HCT116 (cell line): Measurements from ENCODE around the gene DEPDC4. TPM values are rescaled to one million over a fixed set of nuclear protein-coding genes. Genes with fewer than 3 reads are reported as not detected.

Experiments
- ATAC-seq: fragments of 200-7000 bp; cut with Tn5 transposase; 2 replicates; pipeline ENCODE4 v1.9.1; 2020; ENCODE audit warnings: mild to moderate bottlenecking, moderate library complexity
- BruUV-seq: library from RNA; stranded (reverse); fragments of 400-500 nt; replicated peaks from 2 replicates; lab custom pipeline; 2021; lab: Mats Ljungman, UMichigan
- CTCF ChIA-PET: fragments of 300-600 bp; sonication (Branson Sonifier 250); formaldehyde crosslinking; loops from one replicate; lab custom pipeline; 2021; ENCODE audit warnings: antibody characterized with exemption; lab: Charles Lee
- POLR2A ChIA-PET: fragments of 300-600, 350-600 bp; sonication (Branson Sonifier 250); formaldehyde crosslinking; loops from one replicate; lab custom pipeline; 2021; ENCODE audit warnings: antibody characterized with exemption; lab: Charles Lee
- RAD21 ChIA-PET, 2 experiments: fragments of 300-600 bp; sonication (Branson Sonifier 250); formaldehyde crosslinking; loops; one replicate each; lab custom pipeline; 2023; ENCODE audit warnings: low total read pairs in 2 of 2; ENCODE audit not compliant: uncharacterized antibody in 2 of 2, unreplicated experiment in 2 of 2, low non-redundant PET in 1 of 2; lab: Charles Lee
- DNase-seq: peaks from one replicate; pipeline ENCODE4 v3.0.0-alpha.2; 2010; ENCODE audit warnings: low read depth, low spot score
- H2AFZ ChIP-seq: fragments of 200-600 bp; shearing (Covaris generic), sonication (generic); 2 replicates; pipeline ENCODE4 v1.6.1; 2017; ENCODE audit warnings: low read depth, mixed run types, mixed read lengths, antibody characterized with exemption, low read length; ENCODE audit not compliant: poor library complexity, severe bottlenecking
- H3K27ac ChIP-seq: 2 replicates; pipeline ENCODE4 v1.5.1; 2012; ENCODE audit warnings: low read depth, low read length
- H3K27me3 ChIP-seq: fragments of 200-600 bp; sonication (generic); 2 replicates; pipeline ENCODE4 v1.6.1; 2016; ENCODE audit warnings: mixed run types, low read length, mixed read lengths; ENCODE audit not compliant: insufficient read depth
- H3K36me3 ChIP-seq, 2 experiments: fragments of 200-500 bp in 1 of 2; fragments of 200-600 bp in 1 of 2; sonication (Bioruptor generic) in 1 of 2; sonication (generic) in 1 of 2; 2 replicates each; pipeline versions ENCODE4 v1.5.1 to v1.6.1; 2014 to 2016; ENCODE audit warnings: low read length in 2 of 2, inconsistent platforms in 1 of 2, mixed read lengths in 1 of 2, mixed run types in 1 of 2; ENCODE audit not compliant: insufficient read depth in 2 of 2, control insufficient read depth in 1 of 2
- H3K4me1 ChIP-seq, 2 experiments: fragments of 200-600 bp in 1 of 2; sonication (generic) in 1 of 2; 2 replicates each; pipeline versions ENCODE4 v1.5.1 to v1.6.1; 2012 to 2017; ENCODE audit warnings: low read length in 2 of 2, inconsistent platforms in 1 of 2, mild to moderate bottlenecking in 1 of 2, mixed read lengths in 1 of 2, mixed run types in 1 of 2, moderate library complexity in 1 of 2; ENCODE audit not compliant: insufficient read depth in 2 of 2, control insufficient read depth in 1 of 2
- H3K4me2 ChIP-seq: fragments of 200-600 bp; sonication (generic); 2 replicates; pipeline ENCODE4 v1.6.1; 2017; ENCODE audit warnings: mixed run types, low read length, mixed read lengths
- H3K4me3 ChIP-seq, 2 experiments: fragments of 200-600 bp in 1 of 2; sonication (generic) in 1 of 2; replicated peaks in 1 of 2; 2 replicates each; pipeline ENCODE4 v1.5.1; 2011 to 2016; ENCODE audit warnings: low read length in 2 of 2, control low read depth in 1 of 2, low read depth in 1 of 2, mild to moderate bottlenecking in 1 of 2, mixed read lengths in 1 of 2, mixed run types in 1 of 2
- H3K79me2 ChIP-seq: fragments of 200-600 bp; sonication (generic); 2 replicates; pipeline ENCODE4 v1.6.1; 2017; ENCODE audit warnings: mild to moderate bottlenecking, mixed run types, low read length, moderate library complexity, mixed read lengths; ENCODE audit not compliant: insufficient read depth
- H3K9ac ChIP-seq: fragments of 200-600 bp; sonication (generic); 2 replicates; pipeline ENCODE4 v1.6.1; 2016; ENCODE audit warnings: low read length, mixed read lengths
- H3K9me2 ChIP-seq: fragments of 200-600 bp; sonication (generic), shearing (Covaris generic); 2 replicates; pipeline ENCODE4 v1.6.1; 2017; ENCODE audit warnings: mixed run types, mild to moderate bottlenecking, moderate library complexity; ENCODE audit not compliant: insufficient read depth
- H3K9me3 ChIP-seq, 2 experiments: fragments of 200-500 bp in 1 of 2; fragments of 200-600 bp in 1 of 2; sonication (Bioruptor generic) in 1 of 2; sonication (generic) in 1 of 2; 2 replicates each; pipeline ENCODE4 v1.6.1; 2014 to 2017; ENCODE audit warnings: low read length in 2 of 2, mixed read lengths in 2 of 2, inconsistent platforms in 1 of 2, low read depth in 1 of 2, mild to moderate bottlenecking in 1 of 2, mixed run types in 1 of 2, moderate library complexity in 1 of 2; ENCODE audit not compliant: control insufficient read depth in 1 of 2, insufficient read depth in 1 of 2
- H4K20me1 ChIP-seq: fragments of 200-600 bp; sonication (generic), shearing (Covaris generic); 2 replicates; pipeline ENCODE4 v1.6.1; 2017; ENCODE audit warnings: mixed run types, mild to moderate bottlenecking, moderate library complexity; ENCODE audit not compliant: insufficient read depth
- CBX3 ChIP-seq: IDR thresholded peaks from 2 replicates; pipeline ENCODE4 v1.6.1; 2012; ENCODE audit warnings: low read depth
- ELF1 ChIP-seq: IDR thresholded peaks from 2 replicates; pipeline ENCODE4 v1.6.1; 2012; ENCODE audit warnings: low read depth, borderline replicate concordance
- EZH2 ChIP-seq: fragments of 200-600 bp; sonication (generic); IDR thresholded peaks from 2 replicates; pipeline ENCODE4 v1.6.1; 2017; ENCODE audit warnings: antibody characterized with exemption, mixed run types
- EZH2phosphoT487 ChIP-seq: fragments of 200-600 bp; IDR thresholded peaks from 2 replicates; pipeline ENCODE4 v1.6.1; 2018; ENCODE audit warnings: antibody characterized with exemption, borderline replicate concordance
- FOSL1 ChIP-seq: IDR thresholded peaks from 2 replicates; pipeline ENCODE4 v1.6.1; 2012; ENCODE audit warnings: low read depth
- JUND ChIP-seq: IDR thresholded peaks from 2 replicates; pipeline ENCODE4 v1.6.1; 2012
- POLR2A ChIP-seq: IDR thresholded peaks from 2 replicates; pipeline ENCODE4 v1.7.0; 2011; ENCODE audit warnings: borderline replicate concordance; ENCODE audit not compliant: insufficient read depth, insufficient read length; ENCODE audit errors: extremely low read depth
- POLR2AphosphoS5 ChIP-seq: IDR thresholded peaks from 2 replicates; pipeline ENCODE4 v1.6.1; 2011; ENCODE audit warnings: mild to moderate bottlenecking, low read depth, low read length, moderate library complexity
- RAD21 ChIP-seq: IDR thresholded peaks from 2 replicates; pipeline ENCODE4 v1.6.1; 2012; ENCODE audit warnings: low read depth, mild to moderate bottlenecking
- SIN3A ChIP-seq: IDR thresholded peaks from 2 replicates; pipeline ENCODE4 v1.6.1; 2012; ENCODE audit warnings: low read depth
- SP1 ChIP-seq: IDR thresholded peaks from 2 replicates; pipeline ENCODE4 v1.6.1; 2012; ENCODE audit warnings: low read depth
- SRF ChIP-seq: IDR thresholded peaks from 2 replicates; pipeline ENCODE4 v1.6.1; 2012; ENCODE audit warnings: low read depth
- TCF7L2 ChIP-seq: IDR thresholded peaks from 2 replicates; pipeline ENCODE4 v1.7.0; 2011; ENCODE audit warnings: borderline replicate concordance, inconsistent platforms; ENCODE audit not compliant: insufficient read depth, insufficient read length; ENCODE audit errors: extremely low read depth
- YY1 ChIP-seq: IDR thresholded peaks from 2 replicates; pipeline ENCODE4 v1.6.1; 2011; ENCODE audit warnings: low read length, low read depth, moderate library complexity, mild to moderate bottlenecking; ENCODE audit not compliant: insufficient replicate concordance; ENCODE audit errors: extremely low read depth
- ZFX ChIP-seq: fragments of 450-650 bp; IDR thresholded peaks from 2 replicates; pipeline ENCODE4 v1.6.1; 2017
- ZNF274 ChIP-seq: fragments of 200-500 bp; sonication (Bioruptor generic); IDR thresholded peaks from 2 replicates; pipeline ENCODE4 v1.6.1; 2014; ENCODE audit warnings: mild to moderate bottlenecking, low read depth, low read length, inconsistent platforms
- intact Hi-C: fragments of 100-400 bp; cut with micrococcal nuclease; formaldehyde crosslinking; loops from 2 replicates; pipeline ENCODE4 v1.10.0; 2022
- total RNA-seq: library from RNA; stranded (reverse); gene quantifications from one replicate; pipeline ENCODE4 v1.2.1, GENCODE V29; 2021; ENCODE audit not compliant: unreplicated experiment
- TF ChIP-seq, protein P1 (sequence below): IDR thresholded peaks from 2 replicates; pipeline ENCODE4 v1.6.1; 2012
- TF ChIP-seq, protein P2 (sequence below), 3 experiments: fragments of 200-600 bp in 1 of 3; sonication (generic) in 1 of 3; IDR thresholded peaks in 2 of 3; conservative IDR thresholded peaks in 1 of 3; 2 replicates each; pipeline ENCODE4 v1.5.1; 2012 to 2017; ENCODE audit warnings: low read depth in 2 of 3, low read length in 2 of 3, antibody characterized with exemption in 1 of 3, borderline replicate concordance in 1 of 3, control low read depth in 1 of 3, mild to moderate bottlenecking in 1 of 3, mixed read lengths in 1 of 3, mixed run types in 1 of 3, moderate library complexity in 1 of 3; ENCODE audit not compliant: insufficient read depth in 1 of 3
- TF ChIP-seq, protein P3 (sequence below): IDR thresholded peaks from 2 replicates; pipeline ENCODE4 v1.6.1; 2012
- TF ChIP-seq, protein P4 (sequence below): IDR thresholded peaks from 2 replicates; pipeline ENCODE4 v1.6.1; 2011; ENCODE audit warnings: mild to moderate bottlenecking, low read length, moderate library complexity; ENCODE audit not compliant: insufficient replicate concordance; ENCODE audit errors: extremely low read depth

Gene DEPDC4
- total RNA-seq, 1 experiment from 2014 or later, result 3.4 TPM

DNA sequence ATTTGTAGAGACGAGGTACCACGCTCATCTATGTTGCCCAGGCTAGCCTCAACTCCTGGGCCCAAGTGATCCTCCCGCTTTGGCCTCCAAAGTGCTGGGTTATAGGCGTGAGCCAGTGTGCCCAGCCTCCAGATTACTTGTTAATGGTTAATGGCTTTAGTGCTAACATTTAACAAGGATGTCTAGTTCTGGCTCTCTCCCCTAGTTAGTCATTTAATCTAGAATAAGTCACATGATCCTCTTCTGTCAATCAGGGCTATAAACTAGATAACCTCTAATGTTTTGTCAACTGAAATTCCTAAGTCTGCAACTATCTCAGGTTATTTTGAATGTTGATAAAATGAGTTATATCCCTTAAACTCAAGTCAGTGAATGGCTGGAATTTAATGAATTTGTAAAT, 50.5 kb downstream of the DEPDC4 start:
- Histone ChIP-seq H3K27me3 (no peaks in the 10 kb centered on the region), H3K9ac (no peak overlapping the region), H4K20me1 (no peaks in the 10 kb centered on the region), H3K27ac (no peak overlapping the region), H3K4me2 (no peak overlapping the region), H2AFZ (no peak overlapping the region), H3K9me2 (no peaks in the 10 kb centered on the region), H3K9me3 (no peaks in the 10 kb centered on the region), H3K4me1 (no peaks in the 10 kb centered on the region)
- DNase-seq (no peak), ATAC-seq (no peak)
- CTCF ChIA-PET, result no interaction called here
- POLR2A ChIA-PET, result no interaction called here
- TF ChIP-seq EZH2 (no peak), ELF1 (no peak), JUND (no peak), SIN3A (no peak), POLR2A (no peak), POLR2AphosphoS5 (no peak), ZNF274 (no peak), TCF7L2 (no peak), EZH2phosphoT487 (no peak), FOSL1 (no peak), ZFX (no peak), RAD21 (no peak), SRF (no peak), YY1 (no peak), CBX3 (no peak), SP1 (no peak)
- TF ChIP-seq, protein P1, sequence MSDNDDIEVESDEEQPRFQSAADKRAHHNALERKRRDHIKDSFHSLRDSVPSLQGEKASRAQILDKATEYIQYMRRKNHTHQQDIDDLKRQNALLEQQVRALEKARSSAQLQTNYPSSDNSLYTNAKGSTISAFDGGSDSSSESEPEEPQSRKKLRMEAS, result no peak
- TF ChIP-seq, protein P2, sequence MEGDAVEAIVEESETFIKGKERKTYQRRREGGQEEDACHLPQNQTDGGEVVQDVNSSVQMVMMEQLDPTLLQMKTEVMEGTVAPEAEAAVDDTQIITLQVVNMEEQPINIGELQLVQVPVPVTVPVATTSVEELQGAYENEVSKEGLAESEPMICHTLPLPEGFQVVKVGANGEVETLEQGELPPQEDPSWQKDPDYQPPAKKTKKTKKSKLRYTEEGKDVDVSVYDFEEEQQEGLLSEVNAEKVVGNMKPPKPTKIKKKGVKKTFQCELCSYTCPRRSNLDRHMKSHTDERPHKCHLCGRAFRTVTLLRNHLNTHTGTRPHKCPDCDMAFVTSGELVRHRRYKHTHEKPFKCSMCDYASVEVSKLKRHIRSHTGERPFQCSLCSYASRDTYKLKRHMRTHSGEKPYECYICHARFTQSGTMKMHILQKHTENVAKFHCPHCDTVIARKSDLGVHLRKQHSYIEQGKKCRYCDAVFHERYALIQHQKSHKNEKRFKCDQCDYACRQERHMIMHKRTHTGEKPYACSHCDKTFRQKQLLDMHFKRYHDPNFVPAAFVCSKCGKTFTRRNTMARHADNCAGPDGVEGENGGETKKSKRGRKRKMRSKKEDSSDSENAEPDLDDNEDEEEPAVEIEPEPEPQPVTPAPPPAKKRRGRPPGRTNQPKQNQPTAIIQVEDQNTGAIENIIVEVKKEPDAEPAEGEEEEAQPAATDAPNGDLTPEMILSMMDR (IDR thresholded peaks at IDR 0.05 in 2 of 3, conservative IDR thresholded peaks at IDR 0.05 in 1 of 3; ENCODE audit: borderline replicate concordance in 1 of 3, insufficient read depth in 1 of 3, low read depth in 2 of 3, low read length in 2 of 3), result no peak
- TF ChIP-seq, protein P3, sequence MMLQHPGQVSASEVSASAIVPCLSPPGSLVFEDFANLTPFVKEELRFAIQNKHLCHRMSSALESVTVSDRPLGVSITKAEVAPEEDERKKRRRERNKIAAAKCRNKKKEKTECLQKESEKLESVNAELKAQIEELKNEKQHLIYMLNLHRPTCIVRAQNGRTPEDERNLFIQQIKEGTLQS, result no peak
- TF ChIP-seq, protein P4, sequence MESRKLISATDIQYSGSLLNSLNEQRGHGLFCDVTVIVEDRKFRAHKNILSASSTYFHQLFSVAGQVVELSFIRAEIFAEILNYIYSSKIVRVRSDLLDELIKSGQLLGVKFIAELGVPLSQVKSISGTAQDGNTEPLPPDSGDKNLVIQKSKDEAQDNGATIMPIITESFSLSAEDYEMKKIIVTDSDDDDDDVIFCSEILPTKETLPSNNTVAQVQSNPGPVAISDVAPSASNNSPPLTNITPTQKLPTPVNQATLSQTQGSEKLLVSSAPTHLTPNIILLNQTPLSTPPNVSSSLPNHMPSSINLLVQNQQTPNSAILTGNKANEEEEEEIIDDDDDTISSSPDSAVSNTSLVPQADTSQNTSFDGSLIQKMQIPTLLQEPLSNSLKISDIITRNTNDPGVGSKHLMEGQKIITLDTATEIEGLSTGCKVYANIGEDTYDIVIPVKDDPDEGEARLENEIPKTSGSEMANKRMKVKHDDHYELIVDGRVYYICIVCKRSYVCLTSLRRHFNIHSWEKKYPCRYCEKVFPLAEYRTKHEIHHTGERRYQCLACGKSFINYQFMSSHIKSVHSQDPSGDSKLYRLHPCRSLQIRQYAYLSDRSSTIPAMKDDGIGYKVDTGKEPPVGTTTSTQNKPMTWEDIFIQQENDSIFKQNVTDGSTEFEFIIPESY, result no peak
- TF ChIP-seq, all 23 proteins: peak for 0
- Histone ChIP-seq H3K36me3 (peaks cover 21 to 33% of the 10 kb centered on the region in 2 experiments; a peak in 3 of 4 replicates), H3K4me3 (no peak overlapping the region), H3K79me2 (no peaks in the 10 kb centered on the region)
- no TSS peak for BruUV-seq
- intact Hi-C loops, result no loop called here
- RAD21 ChIA-PET, result no interaction called here
